Neural cell (in vitro differentiated cells): ENCODE measurements around the gene RAC3. TPM values are rescaled to one million over a fixed set of nuclear protein-coding genes. Genes with fewer than 3 reads are reported as not detected.

Experiments used
- H2AFZ ChIP-seq: fragments of 200-600, 300-800 bp; sonication (generic), shearing (Covaris generic); 2 replicates; pipeline ENCODE4 v1.6.0; 2014; ENCODE audit warnings: low read depth, mild to moderate bottlenecking, antibody characterized with exemption, low read length, moderate library complexity
- H3F3A ChIP-seq: fragments of 200-600 bp; shearing (Covaris generic); 2 replicates; pipeline ENCODE4 v1.6.1; 2016; ENCODE audit warnings: mild to moderate bottlenecking, moderate library complexity, mixed read lengths, antibody characterized with exemption, low read length; ENCODE audit not compliant: insufficient read depth, poor library complexity, severe bottlenecking
- H3K27ac ChIP-seq: fragments of 200-600, 300-800 bp; sonication (generic), shearing (Covaris generic); 2 replicates; pipeline ENCODE4 v1.5.1; 2014; ENCODE audit warnings: mild to moderate bottlenecking, low read length, moderate library complexity
- H3K27me3 ChIP-seq: fragments of 300-800, 200-600 bp; sonication (generic), shearing (Covaris generic); 2 replicates; pipeline ENCODE4 v1.6.0; 2014; ENCODE audit warnings: mild to moderate bottlenecking, low read depth, low read length, moderate library complexity; ENCODE audit not compliant: insufficient read depth
- H3K36me3 ChIP-seq: fragments of 300-800, 200-600 bp; sonication (generic), shearing (Covaris generic); 2 replicates; pipeline ENCODE4 v1.5.1; 2014; ENCODE audit warnings: mild to moderate bottlenecking, antibody characterized with exemption, low read length, moderate library complexity; ENCODE audit not compliant: insufficient read depth
- H3K4me2 ChIP-seq: fragments of 300-800, 200-600 bp; sonication (generic), shearing (Covaris generic); 2 replicates; pipeline ENCODE4 v1.6.0; 2014; ENCODE audit warnings: mild to moderate bottlenecking, low read length
- H3K4me3 ChIP-seq: fragments of 300-800, 200-600 bp; sonication (generic), shearing (Covaris generic); 2 replicates; pipeline ENCODE4 v1.5.1; 2014; ENCODE audit warnings: mild to moderate bottlenecking, low read length, moderate library complexity
- H3K79me2 ChIP-seq: fragments of 200-600 bp; shearing (Covaris generic); replicated peaks from 2 replicates; pipeline ENCODE4 v1.6.0; 2014; ENCODE audit warnings: mild to moderate bottlenecking, low read length, moderate library complexity; ENCODE audit not compliant: insufficient read depth
- H3K9ac ChIP-seq: fragments of 300-800, 200-600 bp; sonication (generic), shearing (Covaris generic); 2 replicates; pipeline ENCODE4 v1.6.1; 2016; ENCODE audit warnings: mild to moderate bottlenecking, low read length, mixed read lengths
- H3K9me2 ChIP-seq: fragments of 200-600 bp; shearing (Covaris generic); 2 replicates; pipeline ENCODE4 v1.6.1; 2016; ENCODE audit warnings: mild to moderate bottlenecking, low read length, mixed read lengths; ENCODE audit not compliant: insufficient read depth
- H3K9me3 ChIP-seq: fragments of 200-600, 300-800 bp; sonication (generic), shearing (Covaris generic); 2 replicates; pipeline ENCODE4 v1.6.1; 2016; ENCODE audit warnings: mild to moderate bottlenecking, mixed run types, low read length, moderate library complexity, mixed read lengths
- H4K20me1 ChIP-seq: fragments of 200-600 bp; shearing (Covaris generic); 2 replicates; pipeline ENCODE4 v1.6.1; 2016; ENCODE audit warnings: mild to moderate bottlenecking, mixed run types; ENCODE audit not compliant: insufficient read depth
- EP300 ChIP-seq: fragments of 450-650 bp; conservative IDR thresholded peaks from 2 replicates; pipeline ENCODE4 v1.6.1; 2014; ENCODE audit warnings: antibody characterized with exemption, mild to moderate bottlenecking, moderate library complexity; ENCODE audit not compliant: poor library complexity, severe bottlenecking
- EZH2 ChIP-seq: fragments of 200-600, 300-800 bp; shearing (Covaris generic), sonication (generic); IDR thresholded peaks from 2 replicates; pipeline ENCODE4 v1.6.1; 2014; ENCODE audit warnings: antibody characterized with exemption, low read length, borderline replicate concordance, mild to moderate bottlenecking; ENCODE audit not compliant: insufficient read depth, poor library complexity, severe bottlenecking
- MXI1 ChIP-seq: fragments of 450-650 bp; conservative IDR thresholded peaks from 2 replicates; pipeline ENCODE4 v1.6.1; 2014; ENCODE audit warnings: antibody characterized with exemption, mild to moderate bottlenecking; ENCODE audit not compliant: poor library complexity, severe bottlenecking
- POLR2AphosphoS5 ChIP-seq: IDR thresholded peaks from 2 replicates; pipeline ENCODE4 v1.6.1; 2012
- RAD21 ChIP-seq: fragments of 450-650 bp; conservative IDR thresholded peaks from 2 replicates; pipeline ENCODE4 v1.6.1; 2014; ENCODE audit warnings: antibody characterized with exemption, mild to moderate bottlenecking, moderate library complexity
- REST ChIP-seq: IDR thresholded peaks from 2 replicates; pipeline ENCODE4 v1.6.1; 2012; ENCODE audit warnings: borderline replicate concordance
- SMC3 ChIP-seq: fragments of 450-650 bp; conservative IDR thresholded peaks from 2 replicates; pipeline ENCODE4 v1.6.1; 2014; ENCODE audit warnings: antibody characterized with exemption, mild to moderate bottlenecking, moderate library complexity; ENCODE audit not compliant: poor library complexity
- TAF1 ChIP-seq: IDR thresholded peaks from 2 replicates; pipeline ENCODE4 v1.6.1; 2012; ENCODE audit warnings: low read depth
- polyA plus RNA-seq: library from polyadenylated mRNA; depleted of rRNA; stranded (reverse); fragments of >200 nt; gene quantifications from 2 replicates; pipeline ENCODE4 v1.2.3, GENCODE V29; 2014
- TF ChIP-seq, protein P1 (sequence below): fragments of 450-650 bp; IDR thresholded peaks from 2 replicates; pipeline ENCODE4 v1.5.1; 2014; ENCODE audit warnings: antibody characterized with exemption, mild to moderate bottlenecking, moderate library complexity; ENCODE audit not compliant: poor library complexity, severe bottlenecking

The RAC3 gene
- polyA plus RNA-seq, 1 donor from 2014 or later: 211 TPM

DNA sequence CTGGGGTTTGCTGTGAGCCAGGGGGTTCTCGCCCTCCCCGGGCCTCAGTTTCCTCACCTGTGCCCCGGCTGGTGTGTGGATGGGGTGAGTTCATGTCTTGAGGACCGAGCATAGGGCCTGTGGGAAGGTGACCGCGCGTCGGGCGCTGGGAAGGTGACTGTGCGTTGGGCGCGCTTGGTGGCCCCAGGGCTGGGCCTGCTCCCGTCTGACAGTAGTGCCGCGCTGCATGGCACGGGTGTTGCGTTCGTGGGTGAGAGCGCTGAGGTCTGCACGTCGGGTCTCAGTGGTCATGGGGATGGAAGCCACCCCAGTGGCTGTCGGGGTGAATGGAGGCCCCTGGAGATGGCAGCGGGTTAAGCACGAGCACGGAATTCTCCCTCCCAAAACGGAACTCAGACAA is 44.9 kb upstream of the RAC3 start:
- Histone ChIP-seq H2AFZ (no peak overlapping the region), H3K4me3 (no peak overlapping the region), H3K4me2 (no peak overlapping the region), H3K9ac (no peak overlapping the region), H3K27me3 (no peaks in the 10 kb centered on the region), H3K36me3 (no peaks in the 10 kb centered on the region), H3K9me2 (no peaks in the 10 kb centered on the region), H3K27ac (no peak overlapping the region), H3K9me3 (no peaks in the 10 kb centered on the region), H3K79me2 (no peaks in the 10 kb centered on the region), H4K20me1 (no peaks in the 10 kb centered on the region), H3F3A (no peaks in the 10 kb centered on the region)
- TF ChIP-seq MXI1 (no peak), POLR2AphosphoS5 (no peak), TAF1 (no peak)

GRCh38 chr17:81987161-81987770 is 44.2 kb upstream of the RAC3 start:
- Histone ChIP-seq H3K9ac (no peak overlapping the region), H3K9me2 (no peaks in the 10 kb centered on the region), H3K4me2 (no peak overlapping the region), H3F3A (no peaks in the 10 kb centered on the region), H2AFZ (no peak overlapping the region), H3K27me3 (no peaks in the 10 kb centered on the region), H3K36me3 (no peaks in the 10 kb centered on the region), H3K27ac (no peak overlapping the region), H3K79me2 (no peaks in the 10 kb centered on the region), H4K20me1 (no peaks in the 10 kb centered on the region), H3K4me3 (no peak overlapping the region), H3K9me3 (no peaks in the 10 kb centered on the region)
- TF ChIP-seq SMC3 (no peak), TAF1 (no peak), EP300 (no peak), POLR2AphosphoS5 (no peak), MXI1 (no peak), RAD21 (no peak), EZH2 (no peak), REST (no peak)
- TF ChIP-seq, protein P1, sequence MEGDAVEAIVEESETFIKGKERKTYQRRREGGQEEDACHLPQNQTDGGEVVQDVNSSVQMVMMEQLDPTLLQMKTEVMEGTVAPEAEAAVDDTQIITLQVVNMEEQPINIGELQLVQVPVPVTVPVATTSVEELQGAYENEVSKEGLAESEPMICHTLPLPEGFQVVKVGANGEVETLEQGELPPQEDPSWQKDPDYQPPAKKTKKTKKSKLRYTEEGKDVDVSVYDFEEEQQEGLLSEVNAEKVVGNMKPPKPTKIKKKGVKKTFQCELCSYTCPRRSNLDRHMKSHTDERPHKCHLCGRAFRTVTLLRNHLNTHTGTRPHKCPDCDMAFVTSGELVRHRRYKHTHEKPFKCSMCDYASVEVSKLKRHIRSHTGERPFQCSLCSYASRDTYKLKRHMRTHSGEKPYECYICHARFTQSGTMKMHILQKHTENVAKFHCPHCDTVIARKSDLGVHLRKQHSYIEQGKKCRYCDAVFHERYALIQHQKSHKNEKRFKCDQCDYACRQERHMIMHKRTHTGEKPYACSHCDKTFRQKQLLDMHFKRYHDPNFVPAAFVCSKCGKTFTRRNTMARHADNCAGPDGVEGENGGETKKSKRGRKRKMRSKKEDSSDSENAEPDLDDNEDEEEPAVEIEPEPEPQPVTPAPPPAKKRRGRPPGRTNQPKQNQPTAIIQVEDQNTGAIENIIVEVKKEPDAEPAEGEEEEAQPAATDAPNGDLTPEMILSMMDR: no peak
